ENCODE measurements around the gene MYF5.

- TF ChIP-seq GATA2 (IDR thresholded peaks at IDR 0.05; ENCODE audit: low read depth, low read length): no peak
- no peak for TF ChIP-seq GATA3 (IDR thresholded peaks at IDR 0.05; ENCODE audit: low read depth, low read length)
These were observed 38.7 kb upstream of the MYF5 start for GRCh38 chr12:80677994-80678393.
